Stimulated activated CD8-positive, alpha-beta memory T cell treated with anti-CD3 and anti-CD28 coated beads, Interleukin-4, amount 100 ng/mL, for 1 hour (primary cell): Measurements from ENCODE around the gene KRTAP5-6.

Experiments
- DNase-seq, 2 donors: peaks; one replicate each; pipeline ENCODE4 v3.0.0-alpha.2; 2020; ENCODE audit warnings: low read depth in 2 of 2, low spot score in 1 of 2

The KRTAP5-6 gene

GRCh38 chr11:1732418-1733008 is 35.5 kb downstream of the KRTAP5-6 start:
- no peak for DNase-seq

GRCh38 chr11:1733009-1733715 is 36.2 kb downstream of the KRTAP5-6 start:
- no peak for DNase-seq

GRCh38 chr11:1733716-1734640 is 37.0 kb downstream of the KRTAP5-6 start:
- no peak for DNase-seq

- DNase-seq, result no peak
Observed at GRCh38 chr11:1734641-1735081, 37.7 kb downstream of the KRTAP5-6 start.

GRCh38 chr11:1735271-1735670 is 38.3 kb downstream of the KRTAP5-6 start:
- DNase-seq, result no peak

- DNase-seq, result no peak
Observed at GRCh38 chr11:1736447-1736992, 39.5 kb downstream of the KRTAP5-6 start.

GRCh38 chr11:1737080-1737757 is 40.2 kb downstream of the KRTAP5-6 start:
- DNase-seq, result no peak

- DNase-seq, result no peak
Observed at GRCh38 chr11:1738380-1738779, 41.4 kb downstream of the KRTAP5-6 start.

GRCh38 chr11:1739576-1739975 is 42.6 kb downstream of the KRTAP5-6 start:
- DNase-seq, result no peak

- no peak for DNase-seq
Observed at GRCh38 chr11:1740786-1741530, 44.0 kb downstream of the KRTAP5-6 start.

- DNase-seq, result no peak
Observed at GRCh38 chr11:1741741-1742140, 44.7 kb downstream of the KRTAP5-6 start.

GRCh38 chr11:1742371-1742770 is 45.4 kb downstream of the KRTAP5-6 start:
- DNase-seq, result no peak

- no peak for DNase-seq
Observed at GRCh38 chr11:1742869-1743584, 46.0 kb downstream of the KRTAP5-6 start.

- no peak for DNase-seq
Observed at GRCh38 chr11:1743585-1744136, 46.7 kb downstream of the KRTAP5-6 start.

GRCh38 chr11:1744137-1744886 is 47.3 kb downstream of the KRTAP5-6 start:
- no peak for DNase-seq

GRCh38 chr11:1744891-1745700 is 48.1 kb downstream of the KRTAP5-6 start:
- DNase-seq, result no peak

- DNase-seq, result no peak
Observed at GRCh38 chr11:1745701-1746320, 48.8 kb downstream of the KRTAP5-6 start.
